HG02885 (cell line): ENCODE measurements around the gene TVP23B.
A peak's percentile ranks its signal among the peaks of the same experiment; 100 is the strongest.
"Not testable (repeated sequence)": the region's sequence is repeated elsewhere in the genome, so short reads cannot be mapped to it uniquely, and the experiment has no call there.

Source experiments
- ATAC-seq: cut with Tn5 transposase; IDR thresholded peaks from one replicate; pipeline ENCODE4 v1.9.1; 2021; ENCODE audit warnings: mild to moderate bottlenecking; ENCODE audit not compliant: unreplicated experiment, poor library complexity

TVP23B gene

DNA sequence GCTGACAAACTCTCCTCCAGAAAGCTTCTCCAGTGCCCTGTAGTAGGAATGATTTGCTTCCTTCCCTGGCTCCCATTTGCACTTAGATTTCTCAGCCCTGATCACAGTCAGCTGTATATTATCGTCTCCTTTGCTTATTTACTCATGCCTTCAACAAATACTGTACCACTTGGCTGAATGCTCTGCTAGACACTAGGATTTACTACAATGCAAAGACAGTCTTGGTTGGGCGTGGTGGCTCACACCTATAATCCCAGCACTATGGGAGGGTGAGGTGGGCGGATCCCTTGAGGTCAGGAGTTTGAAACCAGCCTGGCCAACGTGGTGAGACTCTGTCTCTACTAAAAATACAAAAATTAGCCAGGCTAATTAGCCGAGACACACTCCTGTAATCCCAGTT lies 5.9 kb downstream of the TVP23B start:
- not testable (repeated sequence) for ATAC-seq

DNA sequence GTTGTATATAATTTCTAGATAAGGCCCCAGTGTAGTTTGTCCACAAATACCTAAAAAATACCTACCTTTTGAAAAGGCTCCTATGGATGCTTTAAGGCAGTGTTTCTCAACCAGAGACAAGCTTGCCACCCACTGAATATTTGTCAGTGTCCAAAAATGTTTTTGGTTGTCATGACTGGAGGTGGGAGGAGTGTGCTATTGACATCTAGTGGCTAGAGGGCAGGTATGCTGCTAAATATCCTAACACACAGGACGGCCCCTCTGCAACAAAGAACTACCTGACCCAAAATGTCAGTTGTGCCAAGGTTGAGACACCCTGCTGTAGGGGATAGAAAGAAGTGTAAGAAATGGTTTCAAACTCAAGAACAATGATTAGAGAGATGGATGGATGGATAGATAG lies 10.4 kb downstream of the TVP23B start:
- not testable (repeated sequence) for ATAC-seq

DNA sequence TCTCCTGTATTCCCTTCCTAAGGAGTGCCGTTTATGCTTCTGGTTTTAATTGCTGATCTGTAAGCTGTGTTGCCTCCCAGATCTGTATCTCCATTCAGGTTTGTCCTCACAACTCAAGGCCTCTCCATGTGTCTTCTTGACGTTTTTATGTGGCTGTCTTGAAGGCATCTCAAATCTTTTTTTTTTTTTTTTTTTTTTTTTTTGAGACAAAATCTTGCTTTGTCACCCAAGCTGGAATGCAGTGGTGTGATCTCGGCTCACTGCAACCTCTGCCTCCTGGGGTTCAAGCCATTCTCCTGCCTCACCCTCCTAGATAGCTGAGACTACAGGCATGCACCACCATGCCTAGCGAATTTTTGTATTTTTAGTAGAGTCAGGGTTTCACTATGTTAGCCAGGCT lies 13.9 kb downstream of the TVP23B start:
- ATAC-seq, result not testable (repeated sequence)

DNA sequence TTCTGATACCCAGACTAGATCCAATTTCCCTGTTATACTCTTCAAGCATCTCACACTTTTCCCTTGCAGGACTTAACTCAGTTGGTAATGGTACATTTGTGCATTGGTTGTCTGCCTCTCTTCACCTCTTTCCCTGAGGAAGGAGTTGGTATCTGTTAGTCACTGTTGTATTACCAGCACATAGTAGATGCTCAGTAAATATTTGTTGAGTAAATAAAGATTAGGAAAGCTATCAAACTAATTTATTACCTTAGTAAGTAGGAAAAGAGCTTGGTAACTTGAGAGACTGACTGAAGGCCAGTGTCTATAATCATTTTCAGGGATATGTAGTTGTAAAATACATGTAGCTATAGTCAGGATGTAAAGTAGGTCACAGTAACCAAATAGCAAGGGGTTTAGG lies 15.9 kb downstream of the TVP23B start:
- ATAC-seq, result not testable (repeated sequence)

DNA sequence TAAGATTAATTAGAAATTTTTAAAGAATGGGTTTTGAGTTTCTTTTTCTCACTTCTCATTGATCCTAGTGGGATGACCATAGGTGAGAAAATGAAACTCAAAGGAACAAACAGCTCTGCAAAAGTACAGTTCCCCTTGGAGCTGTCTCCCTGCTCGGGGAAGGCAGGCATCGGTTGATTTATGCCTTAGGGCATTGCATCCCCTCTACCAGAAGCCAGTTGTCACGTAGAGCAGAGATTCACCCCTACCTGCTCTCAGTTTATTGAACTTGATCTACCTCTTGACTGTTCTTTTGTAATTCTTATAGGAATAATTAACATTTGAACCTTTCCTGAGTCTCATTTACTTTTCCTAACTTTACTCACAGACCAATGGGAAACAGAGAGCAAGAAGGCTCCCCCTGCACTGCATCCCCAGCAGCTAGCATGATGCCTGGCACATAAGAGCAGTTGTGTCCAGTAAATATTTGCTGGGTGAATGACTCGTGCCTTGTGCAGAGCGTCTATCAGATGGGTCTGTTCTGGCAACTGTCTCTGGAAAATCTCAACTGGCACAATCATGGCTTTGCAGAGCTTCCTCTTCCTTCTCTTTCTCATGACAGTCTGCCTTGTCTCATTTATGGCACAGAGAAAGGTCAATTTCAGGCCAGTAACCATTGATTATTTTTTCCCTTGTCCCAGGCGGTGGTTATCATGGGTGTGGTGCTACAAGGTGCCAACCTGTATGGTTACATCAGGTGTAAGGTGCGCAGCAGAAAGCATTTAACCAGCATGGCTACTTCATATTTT lies 22.7 kb downstream of the TVP23B start:
- ATAC-seq, result not testable (repeated sequence)

DNA sequence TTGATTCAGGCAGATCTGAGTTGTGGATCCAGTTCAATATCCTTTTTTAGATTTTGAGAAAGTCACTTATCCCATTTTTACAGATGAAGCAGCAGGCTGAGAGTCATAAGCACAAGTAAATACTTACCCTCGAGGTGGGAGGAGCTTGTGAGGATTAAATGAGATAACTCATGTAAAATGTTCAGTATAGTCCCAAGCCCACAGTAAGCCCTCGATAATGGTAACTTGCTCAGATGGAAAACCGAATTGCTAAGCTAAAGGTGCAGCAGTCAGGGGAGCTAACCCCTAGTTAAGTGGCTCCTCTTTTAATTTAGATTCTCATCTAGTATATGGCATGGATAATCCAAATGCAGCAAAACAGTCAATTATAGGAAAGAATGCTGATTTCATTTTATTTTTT lies 34.9 kb downstream of the TVP23B start:
- ATAC-seq, result not testable (repeated sequence)

DNA sequence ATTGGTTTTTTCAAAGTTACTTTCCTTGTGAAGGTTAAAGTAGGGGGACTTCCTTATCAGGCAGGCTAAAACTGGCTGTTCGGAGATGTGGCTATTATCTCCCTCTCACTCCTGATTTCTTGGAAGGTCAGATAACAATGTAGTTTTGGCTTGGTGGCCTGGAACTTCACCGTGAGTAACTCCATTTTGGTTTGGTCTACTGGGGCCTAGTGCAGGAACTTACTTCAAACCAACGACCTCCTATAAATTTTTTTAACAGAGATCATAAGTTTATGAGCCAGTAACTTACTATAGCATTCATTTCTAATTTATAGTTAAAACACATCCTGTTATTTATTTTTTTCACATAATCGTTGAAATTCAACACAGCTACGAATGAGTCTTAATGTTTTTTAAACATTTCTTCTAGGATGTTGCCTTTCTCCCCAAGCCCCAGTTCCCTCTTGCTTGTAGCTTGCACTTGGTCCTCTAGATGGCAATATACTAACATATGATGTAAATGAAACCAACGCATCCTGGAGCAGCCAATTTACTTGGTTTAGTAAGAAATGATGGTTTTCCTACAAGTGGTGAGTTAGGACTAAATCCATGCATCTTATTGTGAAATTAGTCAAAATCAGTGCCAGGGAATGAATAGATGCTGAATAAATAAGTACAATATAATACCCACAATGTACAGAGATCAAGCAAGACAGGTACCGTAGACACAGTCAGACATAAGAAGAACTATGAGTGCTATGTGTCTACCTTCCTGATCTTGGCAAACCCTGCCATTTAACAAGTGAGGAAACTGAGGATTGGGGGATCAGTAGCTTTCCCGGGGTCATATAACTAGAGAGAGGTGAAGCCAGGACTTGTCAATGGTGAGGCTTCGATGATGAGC lies 35.7 kb downstream of the TVP23B start:
- ATAC-seq, result not testable (repeated sequence)

DNA sequence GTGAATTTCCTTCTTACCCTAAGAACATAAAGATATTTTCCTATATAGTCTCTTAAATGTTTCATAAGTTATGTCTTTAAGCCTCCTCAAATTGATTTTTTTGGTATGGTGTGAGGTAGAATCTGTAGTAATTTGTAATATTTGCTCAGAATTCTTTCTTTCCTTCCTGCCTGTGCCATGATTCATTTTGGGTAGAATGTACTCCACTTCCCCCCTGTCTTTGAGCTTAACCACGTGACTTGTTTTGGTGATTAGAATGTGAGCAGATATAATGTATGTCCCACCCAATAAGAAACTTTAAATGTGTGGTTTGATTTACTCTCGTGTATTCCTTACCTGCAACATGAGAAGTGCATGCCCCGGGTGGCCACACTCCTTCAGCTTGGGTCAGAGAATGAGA lies 40.4 kb downstream of the TVP23B start:
- ATAC-seq, result not testable (repeated sequence)

DNA sequence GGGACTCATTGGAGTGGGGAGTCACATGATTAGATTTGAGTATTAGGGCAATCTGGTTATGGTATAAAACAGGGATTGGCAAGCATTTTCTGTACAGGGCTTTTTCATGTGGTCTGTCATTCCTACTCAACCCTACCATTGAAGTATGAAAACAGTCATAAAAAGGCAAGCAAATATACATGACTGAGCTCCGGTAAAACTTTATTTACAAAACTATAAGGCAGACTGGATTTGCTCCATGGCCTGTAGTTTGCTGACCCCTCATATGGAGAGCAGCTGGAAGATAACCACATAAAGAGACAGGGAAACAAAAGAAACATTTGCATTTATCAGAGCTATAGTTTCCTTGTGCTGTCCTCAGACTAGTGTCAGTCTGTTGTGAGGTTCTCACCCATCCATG lies 46.6 kb downstream of the TVP23B start:
- not testable (repeated sequence) for ATAC-seq

DNA sequence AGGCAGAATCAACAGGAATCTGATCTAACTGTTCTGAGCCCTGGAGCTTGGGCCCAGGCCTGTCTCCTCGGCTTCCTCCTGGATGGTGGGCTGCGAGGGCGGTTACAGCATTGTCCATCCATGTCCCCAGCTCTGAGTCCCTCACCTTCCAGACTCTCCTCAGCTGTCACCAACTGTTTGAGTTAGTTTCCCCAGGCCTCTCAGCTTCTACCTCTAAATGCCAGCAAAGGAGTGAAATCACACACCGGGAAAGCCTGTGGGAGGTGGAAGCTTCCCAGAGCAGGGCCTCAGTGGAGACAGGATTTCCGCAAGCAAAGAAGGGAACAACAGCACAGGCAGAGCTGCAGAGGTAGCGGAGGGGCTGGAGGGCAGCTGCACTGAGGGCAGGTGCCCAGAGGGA lies 67.5 kb downstream of the TVP23B start:
- ATAC-seq, result no peak

DNA sequence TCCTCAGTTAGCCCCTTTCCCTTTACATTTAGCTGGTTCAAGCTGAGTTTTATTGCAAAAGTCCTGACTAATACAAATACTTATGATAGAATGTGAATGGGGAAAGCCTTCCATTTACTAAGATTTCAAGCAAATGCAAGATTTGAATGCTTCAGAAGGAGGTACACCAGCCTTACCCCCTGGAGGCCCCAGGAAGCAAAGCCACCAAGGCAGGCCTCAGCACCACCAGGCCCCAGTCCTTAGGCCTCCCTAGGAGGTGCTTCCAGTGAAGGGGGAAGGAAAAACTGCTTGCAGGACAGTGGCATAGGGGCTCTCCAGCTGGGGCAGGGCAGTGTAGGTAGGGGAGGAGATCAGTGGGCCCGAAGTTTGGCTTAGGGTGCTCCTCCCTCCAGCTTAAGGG lies 69.7 kb downstream of the TVP23B start:
- ATAC-seq, result no peak

DNA sequence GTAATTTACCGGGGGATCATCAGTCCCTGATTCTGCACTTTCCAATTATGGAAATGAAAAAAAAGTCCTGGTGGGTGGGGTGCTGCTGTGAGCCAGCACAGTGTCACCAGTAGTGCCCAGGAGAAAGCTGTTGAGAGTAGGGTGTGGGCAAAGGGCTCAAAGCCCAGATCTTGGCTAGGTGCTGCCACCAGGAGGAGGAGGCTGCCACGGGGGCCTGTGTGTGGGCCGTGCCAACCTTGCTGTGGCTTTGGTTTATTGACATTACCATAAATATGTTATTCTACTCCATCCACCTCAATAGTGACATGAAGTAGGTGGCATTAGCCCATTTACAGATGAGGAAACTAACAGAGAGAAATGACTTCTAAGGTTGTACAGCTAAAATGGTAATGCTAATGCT lies 70.2 kb downstream of the TVP23B start:
- ATAC-seq, result no peak

DNA sequence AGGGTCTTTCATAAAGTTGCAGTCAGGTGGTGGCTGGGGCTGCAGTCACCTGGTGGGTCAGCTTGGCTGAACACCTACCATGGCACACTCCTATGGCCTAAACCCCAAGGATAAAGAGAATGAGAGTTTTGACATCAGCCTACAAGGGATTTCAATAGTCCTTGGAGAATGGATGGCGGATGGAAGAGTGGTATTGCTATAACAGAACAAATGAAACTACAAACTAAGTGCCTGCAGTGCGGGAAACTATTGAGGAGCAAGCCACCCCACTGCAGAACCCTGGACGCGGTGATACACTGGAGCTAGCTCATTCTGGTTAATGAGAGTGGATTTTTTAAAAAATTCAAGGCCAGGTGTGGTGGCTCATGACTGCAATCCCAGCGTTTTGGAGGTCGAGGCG lies 74.0 kb downstream of the TVP23B start:
- no peak for ATAC-seq

DNA sequence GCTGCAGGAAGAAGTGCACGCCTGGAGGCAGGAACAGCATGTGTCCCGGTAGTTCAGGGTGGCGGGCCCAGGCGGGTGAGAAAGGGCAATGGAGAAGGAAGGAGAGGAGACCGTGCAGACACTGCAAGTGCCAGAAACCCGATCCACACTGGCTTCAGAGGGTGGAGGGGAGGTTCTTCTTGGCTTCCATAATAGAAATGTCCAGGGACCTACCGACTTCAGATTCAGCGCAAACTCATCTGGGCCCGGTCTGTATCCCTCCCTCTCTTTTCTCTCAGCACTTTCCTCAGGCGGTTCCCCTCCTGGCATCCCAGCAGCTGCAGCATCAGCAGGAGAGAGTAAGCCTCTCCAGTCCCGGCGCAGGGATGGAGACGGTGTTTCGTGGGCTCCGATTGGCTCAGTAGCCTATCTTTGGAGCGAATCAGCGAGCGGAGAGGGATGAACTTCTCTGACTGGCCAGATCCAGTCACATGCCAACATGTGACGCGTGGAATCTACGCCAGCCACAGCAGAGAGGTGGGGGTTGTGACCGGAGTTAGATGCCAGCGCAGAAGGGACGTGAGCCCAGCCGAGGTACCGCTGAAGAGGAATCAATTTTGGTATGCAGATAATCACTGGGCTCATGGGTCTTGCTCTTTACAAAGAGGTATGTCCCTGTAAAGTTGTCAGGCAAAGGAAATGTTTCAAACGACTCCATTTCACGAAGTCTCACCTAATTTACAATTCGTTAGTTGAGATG lies 75.0 kb downstream of the TVP23B start:
- peak; percentile 74 for ATAC-seq
